HepG2 (cell line): ENCODE measurements around the gene PPDPF. TPM values are rescaled to one million over a fixed set of nuclear protein-coding genes. Genes with fewer than 3 reads are reported as not detected.

Experiments
- GPBP1L1 ChIP-seq: sonication (generic); formaldehyde crosslinking; IDR thresholded peaks from 2 replicates; pipeline ENCODE4 v1.5.0; 2020; ENCODE audit warnings: mild to moderate bottlenecking, missing genetic modification reagents
- KIAA2018 ChIP-seq: sonication (generic); formaldehyde crosslinking; IDR thresholded peaks from 2 replicates; pipeline ENCODE4 v1.5.0; 2020; ENCODE audit warnings: mild to moderate bottlenecking, missing genetic modification reagents, borderline replicate concordance
- NFE2L2 ChIP-seq: fragments of 150-350 bp; IDR thresholded peaks from 2 replicates; pipeline ENCODE4 v1.6.1; 2014; ENCODE audit warnings: low read length
- NR2F1 ChIP-seq, 2 experiments: fragments of 450-650 bp in 1 of 2; formaldehyde crosslinking in 1 of 2; IDR thresholded peaks; 2 replicates each; pipeline versions ENCODE4 v1.5.0 to v1.6.1; 2016 to 2020; ENCODE audit warnings: mild to moderate bottlenecking in 1 of 2, missing compliant biosample characterization in 1 of 2, missing genetic modification reagents in 1 of 2, moderate library complexity in 1 of 2
- RBAK ChIP-seq: sonication (generic); formaldehyde crosslinking; IDR thresholded peaks from 2 replicates; pipeline ENCODE4 v1.5.1; 2020; ENCODE audit warnings: mild to moderate bottlenecking, missing genetic modification reagents
- SALL1 ChIP-seq: sonication (generic); formaldehyde crosslinking; IDR thresholded peaks from 2 replicates; pipeline ENCODE4 v1.8.0; 2022; ENCODE audit warnings: mild to moderate bottlenecking, missing genetic modification reagents
- SMAD3 ChIP-seq: sonication (generic); formaldehyde crosslinking; IDR thresholded peaks from 2 replicates; pipeline ENCODE4 v1.4.0; 2020; ENCODE audit warnings: missing genetic modification reagents
- SOX13 ChIP-seq, 3 experiments: fragments of 450-650 bp in 1 of 3; sonication (generic) in 1 of 3; formaldehyde crosslinking in 1 of 3; IDR thresholded peaks in 2 of 3; conservative IDR thresholded peaks in 1 of 3; 2 replicates each; pipeline versions ENCODE4 v1.5.0 to v1.6.1; 2016 to 2020; ENCODE audit warnings: antibody characterized with exemption in 1 of 3, mild to moderate bottlenecking in 1 of 3, missing compliant biosample characterization in 1 of 3, missing genetic modification reagents in 1 of 3, moderate library complexity in 1 of 3
- SPEN ChIP-seq: sonication (generic); formaldehyde crosslinking; IDR thresholded peaks from 2 replicates; pipeline ENCODE4 v1.5.1; 2020; ENCODE audit warnings: low read depth, mild to moderate bottlenecking, missing genetic modification reagents
- SSRP1 ChIP-seq: IDR thresholded peaks from 2 replicates; pipeline ENCODE4 v1.6.1; 2016; ENCODE audit warnings: control low read depth
- ZNF609 ChIP-seq: sonication (generic); formaldehyde crosslinking; IDR thresholded peaks from 2 replicates; pipeline ENCODE4 v1.4.0; 2020; ENCODE audit warnings: mild to moderate bottlenecking, missing genetic modification reagents, borderline replicate concordance
- ZNF710 ChIP-seq: sonication (generic); formaldehyde crosslinking; IDR thresholded peaks from 2 replicates; pipeline ENCODE4 v1.5.0; 2020; ENCODE audit warnings: mild to moderate bottlenecking, missing genetic modification reagents, borderline replicate concordance
- polyA plus RNA-seq, 8 experiments: library from polyadenylated mRNA; depleted of rRNA in 3 of 8; stranded (reverse) in 7 of 8; unstranded in 1 of 8; fragments of >200 nt; fragmentation: Illumina TruSeq in 4 of 8; extraction: Trizol in 4 of 8; gene quantifications; 2 replicates each; pipeline versions ENCODE4 v1.2.1 to v1.2.3, GENCODE V29; 2011 to 2016; ENCODE audit warnings: low read depth in 4 of 8, missing spikeins in 1 of 8, mixed read lengths in 1 of 8; ENCODE audit not compliant: insufficient read depth in 1 of 8
- total RNA-seq, 5 experiments: library from RNA; depleted of rRNA; stranded (reverse); fragments of >200 nt; fragmentation: Illumina TruSeq; extraction: Trizol; gene quantifications; 2 replicates each; pipeline ENCODE4 v1.2.3, GENCODE V29; 2016; ENCODE audit warnings: low read depth in 1 of 5

PPDPF gene
- total and polyA plus RNA-seq, 2 of the 13 experiments (the other 11 are each of a cell fraction or from before 2014, with no cell fraction given) = 1.8 to 7.0 TPM

- TF ChIP-seq ZNF609 (CRISPR knock-in tag) (no peak; the same call in 1 of the 2 replicates), ZNF710 (CRISPR knock-in tag) (no peak), SALL1 (CRISPR knock-in tag) (peak; percentile 20; the same call in 1 of the 2 replicates), KIAA2018 (CRISPR knock-in tag) (no peak), NR2F1 (CRISPR knock-in tag; IDR thresholded peaks at IDR 0.05) (no peak), NFE2L2 (no peak), SOX13 (IDR thresholded peaks at IDR 0.05) (no peak), SOX13 (CRISPR knock-in tag; conservative IDR thresholded peaks at IDR 0.05 in 1 of 2, IDR thresholded peaks at IDR 0.05 in 1 of 2) (no peak), SPEN (CRISPR knock-in tag) (peak; percentile 58; the same call in 1 of the 2 replicates), SMAD3 (CRISPR knock-in tag) (no peak), GPBP1L1 (CRISPR knock-in tag) (no peak), SSRP1 (CRISPR knock-in tag) (no peak), RBAK (CRISPR knock-in tag) (no peak)
These were observed 36.9 kb downstream of the PPDPF start (continued) for GRCh38 chr20:63557481-63557891.
